ENCODE results near the gene DUOX1. TPM values are rescaled to one million over a fixed set of nuclear protein-coding genes. Genes with fewer than 3 reads are reported as not detected.
A peak's percentile ranks its signal among the peaks of the same experiment; 100 is the strongest.

The DUOX1 gene
- total and polyA plus RNA-seq, 2 donors (not counting 1 experiment from before 2014, with no cell fraction given) = not detected

DNA sequence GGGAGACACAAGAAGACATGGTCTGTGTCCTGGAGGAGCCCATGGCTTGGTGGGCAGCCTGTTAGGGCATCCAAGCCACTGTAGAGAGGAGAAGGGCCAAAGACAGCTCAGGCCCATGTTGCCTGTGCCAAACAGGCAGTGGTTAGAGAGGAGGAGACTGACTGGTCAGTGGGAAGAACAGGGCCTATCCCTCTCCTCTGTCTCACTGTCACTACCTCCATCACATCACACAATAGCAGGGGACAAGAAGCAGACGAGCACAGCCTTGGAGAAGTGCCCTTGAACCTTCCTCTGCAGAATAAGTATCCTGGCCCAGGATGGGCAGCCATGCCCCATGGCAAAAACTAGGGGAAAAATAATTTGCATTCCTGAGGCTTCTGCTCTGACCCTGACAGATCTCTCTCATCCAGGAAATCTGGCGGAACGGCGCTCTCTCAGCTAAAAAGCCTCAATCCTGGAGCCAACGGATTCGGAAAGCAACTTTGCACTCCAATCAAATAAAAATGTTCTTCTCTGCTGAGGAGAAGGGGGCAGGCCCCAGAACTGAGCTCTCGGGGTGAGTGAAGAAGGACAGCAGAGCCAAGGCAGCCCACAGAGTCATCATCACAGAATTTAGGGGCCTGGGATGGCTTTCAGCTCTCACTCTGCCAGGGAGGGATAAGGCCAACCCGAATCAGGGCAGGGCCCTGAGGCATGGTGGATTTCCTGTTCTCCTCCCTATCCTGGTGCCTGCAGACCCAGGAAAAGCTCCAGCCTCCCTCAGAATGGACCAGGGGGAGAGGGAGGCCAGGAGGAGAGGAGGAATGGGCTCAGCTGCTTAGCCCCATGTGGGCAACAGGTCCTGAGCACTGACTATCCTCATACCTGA is 56.3 kb downstream of the DUOX1 start:
- DNase-seq (ENCODE audit: low read depth in 2 of 2) = peak in 1 of 2 donors; percentile 35
- Histone ChIP-seq H3K27me3 (ENCODE audit: control insufficient read depth, insufficient read depth, low read length) (peaks cover 18% of the 10 kb centered on the region), H4K20me1 (ENCODE audit: control insufficient read depth, extremely low read depth, insufficient read depth, low read length) (no peaks in the 10 kb centered on the region), H3K9me3 (ENCODE audit: control insufficient read depth, insufficient read depth, low read depth, low read length) (no peaks in the 10 kb centered on the region), H2AFZ (ENCODE audit: low read length) (no peak overlapping the region), H3K4me2 (ENCODE audit: extremely low read depth, insufficient read depth, low read length) (no peak overlapping the region), H3K4me3 (replicated peaks in 1 of 4; ENCODE audit: control extremely low read depth in 1 of 4, insufficient read depth in 1 of 4, low read depth in 3 of 4, low read length in 4 of 4) (peak overlapping the region in 1 of 4 experiments; percentile 72), H3K4me1 (ENCODE audit: control insufficient read depth, extremely low read depth, insufficient read depth, low read length) (no peaks in the 10 kb centered on the region), H3K9ac (ENCODE audit: insufficient read depth, low read length) (no peak overlapping the region), H3K79me2 (ENCODE audit: control insufficient read depth, insufficient read depth, low read length) (no peaks in the 10 kb centered on the region), H3K27ac (ENCODE audit: insufficient read depth, low read length) (no peak overlapping the region), H3K36me3 (ENCODE audit: control insufficient read depth, insufficient read depth, low read length) (no peaks in the 10 kb centered on the region)
- TF ChIP-seq EZH2 (IDR thresholded peaks at IDR 0.05; ENCODE audit: low read length, missing control alignments) = no peak
- TF ChIP-seq, protein P1, sequence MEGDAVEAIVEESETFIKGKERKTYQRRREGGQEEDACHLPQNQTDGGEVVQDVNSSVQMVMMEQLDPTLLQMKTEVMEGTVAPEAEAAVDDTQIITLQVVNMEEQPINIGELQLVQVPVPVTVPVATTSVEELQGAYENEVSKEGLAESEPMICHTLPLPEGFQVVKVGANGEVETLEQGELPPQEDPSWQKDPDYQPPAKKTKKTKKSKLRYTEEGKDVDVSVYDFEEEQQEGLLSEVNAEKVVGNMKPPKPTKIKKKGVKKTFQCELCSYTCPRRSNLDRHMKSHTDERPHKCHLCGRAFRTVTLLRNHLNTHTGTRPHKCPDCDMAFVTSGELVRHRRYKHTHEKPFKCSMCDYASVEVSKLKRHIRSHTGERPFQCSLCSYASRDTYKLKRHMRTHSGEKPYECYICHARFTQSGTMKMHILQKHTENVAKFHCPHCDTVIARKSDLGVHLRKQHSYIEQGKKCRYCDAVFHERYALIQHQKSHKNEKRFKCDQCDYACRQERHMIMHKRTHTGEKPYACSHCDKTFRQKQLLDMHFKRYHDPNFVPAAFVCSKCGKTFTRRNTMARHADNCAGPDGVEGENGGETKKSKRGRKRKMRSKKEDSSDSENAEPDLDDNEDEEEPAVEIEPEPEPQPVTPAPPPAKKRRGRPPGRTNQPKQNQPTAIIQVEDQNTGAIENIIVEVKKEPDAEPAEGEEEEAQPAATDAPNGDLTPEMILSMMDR (conservative IDR thresholded peaks at IDR 0.05 in 1 of 2, IDR thresholded peaks at IDR 0.05 in 1 of 2; ENCODE audit: low read depth in 1 of 2, low read length in 2 of 2) = no peak

DNA sequence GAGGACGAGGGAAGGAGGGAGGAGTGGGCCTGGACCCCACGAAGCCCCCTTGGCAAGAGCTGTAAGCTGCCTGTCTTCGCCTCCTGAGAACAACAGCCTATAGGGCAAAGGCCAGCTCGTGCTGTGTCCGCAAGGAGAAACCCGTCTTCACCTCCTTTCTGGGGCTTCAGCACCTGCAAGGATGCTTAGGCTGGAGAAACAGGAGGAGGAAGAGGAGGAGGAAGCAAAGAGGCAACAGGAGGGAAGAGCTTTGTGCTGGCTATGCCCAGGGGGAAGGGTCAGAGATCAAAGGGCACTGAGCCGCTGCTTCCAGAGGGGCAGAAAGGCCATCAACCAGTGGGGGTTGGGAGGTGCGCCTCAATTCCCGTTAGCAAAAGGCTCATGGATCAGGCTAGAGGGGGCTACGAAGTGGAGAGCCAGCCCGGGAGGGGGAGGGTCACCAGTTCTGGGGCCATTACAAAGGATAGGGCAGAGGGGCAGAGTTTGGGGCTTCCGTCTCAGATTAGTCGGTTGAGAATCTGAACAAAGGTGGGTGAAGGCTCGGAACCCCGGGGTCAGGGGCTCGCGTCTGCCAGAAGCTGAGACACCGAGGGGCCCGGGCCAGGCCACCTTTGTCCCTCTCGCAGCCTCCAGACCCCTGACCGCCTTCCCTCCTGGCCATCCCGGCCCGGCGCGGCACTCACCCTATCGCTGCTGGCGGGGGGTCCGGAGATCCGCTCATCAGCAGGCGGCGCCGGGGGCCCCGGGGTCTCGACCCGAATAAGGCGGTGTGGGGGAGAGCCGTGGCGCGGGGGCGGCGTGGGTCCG is 57.2 kb downstream of the DUOX1 start:
- TF ChIP-seq EZH2 (IDR thresholded peaks at IDR 0.05; ENCODE audit: low read length, missing control alignments) = peak; percentile 77
- TF ChIP-seq, protein P1 (conservative IDR thresholded peaks at IDR 0.05 in 1 of 2, IDR thresholded peaks at IDR 0.05 in 1 of 2; ENCODE audit: low read depth in 1 of 2, low read length in 2 of 2) = no peak
- Histone ChIP-seq H3K4me2 (ENCODE audit: extremely low read depth, insufficient read depth, low read length) (peak overlapping the region; percentile 29), H3K4me3 (replicated peaks in 1 of 4; ENCODE audit: control extremely low read depth in 1 of 4, insufficient read depth in 1 of 4, low read depth in 3 of 4, low read length in 4 of 4) (peak overlapping the region in 2 of 4 experiments; percentile 39 to 72), H2AFZ (ENCODE audit: low read length) (no peak overlapping the region), H3K36me3 (ENCODE audit: control insufficient read depth, insufficient read depth, low read length) (no peaks in the 10 kb centered on the region), H4K20me1 (ENCODE audit: control insufficient read depth, extremely low read depth, insufficient read depth, low read length) (no peaks in the 10 kb centered on the region), H3K4me1 (ENCODE audit: control insufficient read depth, extremely low read depth, insufficient read depth, low read length) (no peaks in the 10 kb centered on the region), H3K9ac (ENCODE audit: insufficient read depth, low read length) (no peak overlapping the region), H3K27me3 (ENCODE audit: control insufficient read depth, insufficient read depth, low read length) (peaks cover 18% of the 10 kb centered on the region), H3K27ac (ENCODE audit: insufficient read depth, low read length) (no peak overlapping the region), H3K9me3 (ENCODE audit: control insufficient read depth, insufficient read depth, low read depth, low read length) (no peaks in the 10 kb centered on the region), H3K79me2 (ENCODE audit: control insufficient read depth, insufficient read depth, low read length) (no peaks in the 10 kb centered on the region)
- no peak for DNase-seq (ENCODE audit: low read depth in 2 of 2)

DNA sequence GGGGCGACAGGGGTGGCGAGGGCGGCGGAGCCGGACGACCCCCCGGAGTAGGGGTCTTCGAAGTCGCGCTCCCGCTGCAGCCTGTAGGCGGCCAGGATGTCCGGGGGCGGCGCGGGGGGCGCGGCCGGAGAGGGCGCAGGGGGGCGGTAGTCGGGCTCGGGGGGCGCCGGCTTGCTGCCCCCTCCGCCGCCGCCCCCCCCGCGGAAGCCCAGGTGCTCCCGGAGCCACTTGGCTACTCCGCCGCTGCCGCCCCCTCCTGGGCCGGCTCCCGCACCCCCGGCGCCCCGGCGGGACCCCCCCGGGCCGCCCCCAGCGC is 57.7 kb downstream of the DUOX1 start:
- Histone ChIP-seq H3K79me2 (ENCODE audit: control insufficient read depth, insufficient read depth, low read length) (no peaks in the 10 kb centered on the region), H3K27ac (ENCODE audit: insufficient read depth, low read length) (no peak overlapping the region), H3K4me2 (ENCODE audit: extremely low read depth, insufficient read depth, low read length) (no peak overlapping the region), H2AFZ (ENCODE audit: low read length) (no peak overlapping the region), H3K27me3 (ENCODE audit: control insufficient read depth, insufficient read depth, low read length) (peaks cover 18% of the 10 kb centered on the region), H3K36me3 (ENCODE audit: control insufficient read depth, insufficient read depth, low read length) (no peaks in the 10 kb centered on the region), H3K9me3 (ENCODE audit: control insufficient read depth, insufficient read depth, low read depth, low read length) (no peaks in the 10 kb centered on the region), H3K4me3 (replicated peaks in 1 of 4; ENCODE audit: control extremely low read depth in 1 of 4, insufficient read depth in 1 of 4, low read depth in 3 of 4, low read length in 4 of 4) (peak overlapping the region in 1 of 4 experiments; percentile 72), H3K4me1 (ENCODE audit: control insufficient read depth, extremely low read depth, insufficient read depth, low read length) (no peaks in the 10 kb centered on the region), H4K20me1 (ENCODE audit: control insufficient read depth, extremely low read depth, insufficient read depth, low read length) (no peaks in the 10 kb centered on the region), H3K9ac (ENCODE audit: insufficient read depth, low read length) (no peak overlapping the region)
- TF ChIP-seq, protein P1 (conservative IDR thresholded peaks at IDR 0.05 in 1 of 2, IDR thresholded peaks at IDR 0.05 in 1 of 2; ENCODE audit: low read depth in 1 of 2, low read length in 2 of 2) = no peak
- TF ChIP-seq EZH2 (IDR thresholded peaks at IDR 0.05; ENCODE audit: low read length, missing control alignments) = no peak
- DNase-seq (ENCODE audit: low read depth in 2 of 2) = no peak
